B cell (primary cell): ENCODE measurements around the gene SLC13A4. TPM values are rescaled to one million over a fixed set of nuclear protein-coding genes. Genes with fewer than 3 reads are reported as not detected.
"Not testable (repeated sequence)": the region's sequence is repeated elsewhere in the genome, so short reads cannot be mapped to it uniquely, and the experiment has no call there.

ENCODE experiments used
- ATAC-seq: fragments of 200-7000 bp; cut with Tn5 transposase; one replicate; pipeline ENCODE4 v1.10.0; 2021; ENCODE audit warnings: low read depth, mild to moderate bottlenecking, moderate number of reproducible peaks, moderate library complexity
- CTCF ChIA-PET: fragments of 350-600 bp; sonication (Branson Sonifier 250); formaldehyde crosslinking; loops from one replicate; lab custom pipeline; 2021; ENCODE audit warnings: antibody characterized with exemption, inconsistent platforms; lab: Charles Lee
- POLR2A ChIA-PET: fragments of 350-600 bp; sonication (Branson Sonifier 250); formaldehyde crosslinking; loops from one replicate; lab custom pipeline; 2021; ENCODE audit warnings: antibody characterized with exemption; lab: Charles Lee
- DNase-seq: peaks from one replicate; pipeline ENCODE4 v3.0.0; 2013
- H2AFZ ChIP-seq: 2 replicates; pipeline ENCODE4 v1.6.1; 2012; ENCODE audit warnings: mild to moderate bottlenecking, low read depth, low read length; ENCODE audit not compliant: insufficient read depth, poor library complexity, severe bottlenecking
- H3K27ac ChIP-seq, 2 donors: 1 replicate in 1 of 2; 2 replicates in 1 of 2; pipeline ENCODE4 v1.5.1; 2012 to 2013; ENCODE audit warnings: low read length in 2 of 2, mild to moderate bottlenecking in 2 of 2, moderate library complexity in 1 of 2
- H3K27me3 ChIP-seq, 4 experiments: fragments of 200-600 bp in 1 of 4; sonication (generic) in 1 of 4; replicated peaks in 1 of 4; 1 replicate in 2 of 4; 2 replicates in 2 of 4; pipeline versions ENCODE4 v1.6.1 to v1.7.0; 2013 to 2016; ENCODE audit warnings: low read length in 3 of 4, mild to moderate bottlenecking in 2 of 4, mixed read lengths in 1 of 4, moderate library complexity in 1 of 4; ENCODE audit not compliant: insufficient read depth in 4 of 4, control insufficient read depth in 3 of 4; ENCODE audit errors: control extremely low read depth in 1 of 4
- H3K36me3 ChIP-seq, 2 experiments: replicated peaks in 1 of 2; 1 replicate in 1 of 2; 2 replicates in 1 of 2; pipeline versions ENCODE4 v1.6.1 to v1.7.1; 2013; ENCODE audit warnings: low read length in 1 of 2; ENCODE audit not compliant: insufficient read depth in 2 of 2, control insufficient read depth in 1 of 2; ENCODE audit errors: control extremely low read depth in 1 of 2, extremely low read depth in 1 of 2
- H3K4me1 ChIP-seq, 2 donors: fragments of 200-600 bp in 1 of 2; sonication (generic) in 1 of 2; 1 replicate in 1 of 2; 2 replicates in 1 of 2; pipeline versions ENCODE4 v1.5.1 to v1.6.1; 2013 to 2017; ENCODE audit warnings: low read length in 2 of 2; ENCODE audit not compliant: control insufficient read depth in 2 of 2, insufficient read depth in 2 of 2
- H3K4me2 ChIP-seq: replicated peaks from 2 replicates; pipeline ENCODE3; 2012; ENCODE audit warnings: mild to moderate bottlenecking, low read depth, low read length; ENCODE audit not compliant: poor library complexity, severe bottlenecking
- H3K4me3 ChIP-seq, 5 experiments: fragments of 200-600 bp in 1 of 5; sonication (generic) in 1 of 5; 1 replicate in 3 of 5; 2 replicates in 2 of 5; pipeline versions ENCODE4 v1.5.1 to v1.7.0; 2011 to 2016; ENCODE audit warnings: low read length in 4 of 5, mild to moderate bottlenecking in 4 of 5, low read depth in 2 of 5, control low read depth in 1 of 5, moderate library complexity in 1 of 5; ENCODE audit not compliant: insufficient read depth in 1 of 5; ENCODE audit errors: control extremely low read depth in 1 of 5, extremely low read depth in 1 of 5
- H3K79me2 ChIP-seq: fragments of 200-600 bp; sonication (generic); one replicate; pipeline ENCODE4 v1.6.0; 2016; ENCODE audit warnings: low read length; ENCODE audit not compliant: control insufficient read depth, insufficient read depth
- H3K9ac ChIP-seq: fragments of 200-600 bp; sonication (generic); 2 replicates; pipeline ENCODE4 v1.6.1; 2017; ENCODE audit warnings: mild to moderate bottlenecking, low read length, moderate library complexity
- H3K9me3 ChIP-seq, 3 donors: one replicate each; pipeline versions ENCODE4 v1.6.1 to v1.7.1; 2013; ENCODE audit warnings: low read length in 2 of 3; ENCODE audit not compliant: control insufficient read depth in 2 of 3, insufficient read depth in 1 of 3; ENCODE audit errors: control extremely low read depth in 1 of 3
- H4K20me1 ChIP-seq: 2 replicates; pipeline ENCODE4 v1.6.0; 2012; ENCODE audit warnings: mild to moderate bottlenecking, low read length; ENCODE audit not compliant: insufficient read depth, control insufficient read depth, poor library complexity, severe bottlenecking
- H3K27ac Mint-ChIP-seq: one replicate; pipeline ENCODE4 v1.8.0; 2021; ENCODE audit warnings: mixed read lengths
- H3K27me3 Mint-ChIP-seq: one replicate; pipeline ENCODE4 v1.8.0; 2021; ENCODE audit warnings: mixed read lengths
- H3K4me1 Mint-ChIP-seq: one replicate; pipeline ENCODE4 v1.8.0; 2021; ENCODE audit warnings: mixed read lengths
- H3K4me3 Mint-ChIP-seq: one replicate; pipeline ENCODE4 v1.8.0; 2021; ENCODE audit warnings: mixed read lengths
- H3K9me3 Mint-ChIP-seq: one replicate; pipeline ENCODE4 v1.8.0; 2022; ENCODE audit warnings: mixed read lengths; ENCODE audit not compliant: insufficient read depth
- EZH2 ChIP-seq: IDR thresholded peaks from 2 replicates; pipeline ENCODE4 v1.6.1; 2012; ENCODE audit warnings: borderline replicate concordance, low read depth, mild to moderate bottlenecking, moderate library complexity, low read length; ENCODE audit not compliant: insufficient read depth, poor library complexity, severe bottlenecking
- WGBS: methylation state at CpG from one replicate; pipeline ENCODE4 v1.1.5; 2013; ENCODE audit warnings: missing lambda C conversion rate; ENCODE audit not compliant: insufficient coverage; 5-methylcytosine and 5-hydroxymethylcytosine counted together
- intact Hi-C: fragments of 100-400 bp; cut with micrococcal nuclease; formaldehyde crosslinking; loops from one replicate; pipeline ENCODE4 v1.10.0; 2022
- polyA plus RNA-seq: library from polyadenylated mRNA; depleted of rRNA; stranded (reverse); fragments of >200 nt; gene quantifications from 2 replicates; pipeline ENCODE4 v1.2.3, GENCODE V29; 2012
- total RNA-seq, 2 donors: library from RNA; stranded (reverse); fragments of 120-200 nt in 1 of 2; gene quantifications; 1 replicate in 1 of 2; 2 replicates in 1 of 2; pipeline versions ENCODE4 v1.2.3 to v1.2.4, GENCODE V29; 2013 to 2022

SLC13A4 gene
- total and polyA plus RNA-seq, 2 donors (not counting 1 experiment from before 2014, with no cell fraction given): not detected

- Mint-ChIP-seq H3K27me3 (no peaks in the 10 kb centered on the region), H3K4me3 (no peak overlapping the region), H3K9me3 (no peaks in the 10 kb centered on the region), H3K4me1 (no peaks in the 10 kb centered on the region), H3K27ac (no peak overlapping the region)
- H3K79me2 ChIP-seq: no peaks in the 10 kb centered on the region
- no peak overlapping the region for H3K4me2 ChIP-seq
- DNase-seq: no peak
- intact Hi-C loops: no loop called here
- H3K27ac ChIP-seq: no peak overlapping the region
- H2AFZ ChIP-seq: no peak overlapping the region
- TF ChIP-seq EZH2: no peak
- H3K27me3 ChIP-seq: no peaks in the 10 kb centered on the region
- no peaks in the 10 kb centered on the region for H3K4me1 ChIP-seq
- ATAC-seq: no peak
- CTCF ChIA-PET: no interaction called here
- H4K20me1 ChIP-seq: no peaks in the 10 kb centered on the region
- peaks cover 0 to 1% of the 10 kb centered on the region in 2 experiments for H3K36me3 ChIP-seq
- no peaks in the 10 kb centered on the region for H3K9me3 ChIP-seq
- H3K9ac ChIP-seq: no peak overlapping the region
- WGBS: 100% methylated on average over 2 of the region's 4 CpGs
- POLR2A ChIA-PET: no interaction called here
- no peak overlapping the region for H3K4me3 ChIP-seq
These were observed 34.4 kb downstream of the SLC13A4 start for GRCh38 chr7:135693558-135693957.

GRCh38 chr7:135692606-135693005 is 35.4 kb downstream of the SLC13A4 start:
- POLR2A ChIA-PET, CTCF ChIA-PET: not testable (repeated sequence)

More at GRCh38 chr7:135692606-135693005, 35.4 kb downstream of the SLC13A4 start:
- H3K27me3 Mint-ChIP-seq, H3K9ac ChIP-seq, H3K4me1 Mint-ChIP-seq, H2AFZ ChIP-seq, H3K79me2 ChIP-seq, H3K4me3 ChIP-seq, H3K27me3 ChIP-seq, H3K4me3 Mint-ChIP-seq, H3K27ac Mint-ChIP-seq, H3K36me3 ChIP-seq, H4K20me1 ChIP-seq, H3K9me3 ChIP-seq, ATAC-seq, H3K27ac ChIP-seq, H3K9me3 Mint-ChIP-seq, H3K4me1 ChIP-seq, intact Hi-C loops, H3K4me2 ChIP-seq, DNase-seq: not testable (repeated sequence)
- 92% methylated on average over 2 of the region's 7 CpGs for WGBS
